Activated CD4-positive, alpha-beta T cell treated with anti-CD3 and anti-CD28 coated beads, Interleukin-2, Interleukin-4, amounts not matched to agents 100 ng/mL and 50 ng/mL, durations not matched to agents 16 hours and 8 hours (primary cell): ENCODE measurements around the gene GJB6.
"Not testable (repeated sequence)": the region's sequence is repeated elsewhere in the genome, so short reads cannot be mapped to it uniquely, and the experiment has no call there.

ENCODE experiments used
- DNase-seq: peaks from one replicate; pipeline ENCODE4 v3.0.0-alpha.2; 2020; ENCODE audit warnings: low spot score

The GJB6 gene

GRCh38 chr13:20231839-20232555, at the start of gene GJB6:
TSS of gene GJB6 (minus strand) at chr13:20232319. CDS start at chr13:20223480, 8,839 bp downstream.
- DNase-seq = no peak

GRCh38 chr13:20276901-20277300, 44.8 kb upstream of the GJB6 start:
- not testable (repeated sequence) for DNase-seq

- no peak for DNase-seq
These were observed 42.3 kb upstream of the GJB6 start for GRCh38 chr13:20274466-20274865.

- no peak for DNase-seq
These were observed 40.6 kb upstream of the GJB6 start for GRCh38 chr13:20272588-20273171.

- DNase-seq = no peak
These were observed 40.0 kb upstream of the GJB6 start for GRCh38 chr13:20272104-20272503.

- no peak for DNase-seq
These were observed 39.3 kb upstream of the GJB6 start for GRCh38 chr13:20271441-20271840.

GRCh38 chr13:20270163-20270865, 38.2 kb upstream of the GJB6 start:
- no peak for DNase-seq

GRCh38 chr13:20264271-20265018, 32.3 kb upstream of the GJB6 start:
- peak; percentile 30 for DNase-seq

- DNase-seq = no peak
These were observed 31.4 kb upstream of the GJB6 start for GRCh38 chr13:20263393-20264044.

- DNase-seq = no peak
These were observed 26.8 kb upstream of the GJB6 start for GRCh38 chr13:20258963-20259288.

- no peak for DNase-seq
These were observed 26.3 kb upstream of the GJB6 start for GRCh38 chr13:20258208-20258962.

- no peak for DNase-seq
These were observed 22.0 kb upstream of the GJB6 start for GRCh38 chr13:20254076-20254475.

- no peak for DNase-seq
These were observed 17.8 kb upstream of the GJB6 start for GRCh38 chr13:20249913-20250312.

- DNase-seq = no peak
These were observed 15.8 kb upstream of the GJB6 start for GRCh38 chr13:20247963-20248362.

- DNase-seq = no peak
These were observed 15.3 kb upstream of the GJB6 start for GRCh38 chr13:20247403-20247802.

GRCh38 chr13:20241593-20241992, 9.5 kb upstream of the GJB6 start:
- DNase-seq = no peak

GRCh38 chr13:20239748-20240147, 7.6 kb upstream of the GJB6 start:
- no peak for DNase-seq

- DNase-seq = no peak
These were observed 598 bp upstream of the GJB6 start for GRCh38 chr13:20232556-20233277.

GRCh38 chr13:20230913-20231838, 943 bp downstream of the GJB6 start:
- no peak for DNase-seq

- DNase-seq = no peak
These were observed 4.4 kb downstream of the GJB6 start for GRCh38 chr13:20227730-20228129.
